ENCODE data around the gene FKBP5. TPM values are rescaled to one million over a fixed set of nuclear protein-coding genes. Genes with fewer than 3 reads are reported as not detected.

FKBP5 gene
- total and polyA plus RNA-seq, 9 of the 15 experiments (the other 6 are each of a cell fraction or from before 2014, with no cell fraction given), result 32.7 to 151 (median 75.0) TPM

DNA sequence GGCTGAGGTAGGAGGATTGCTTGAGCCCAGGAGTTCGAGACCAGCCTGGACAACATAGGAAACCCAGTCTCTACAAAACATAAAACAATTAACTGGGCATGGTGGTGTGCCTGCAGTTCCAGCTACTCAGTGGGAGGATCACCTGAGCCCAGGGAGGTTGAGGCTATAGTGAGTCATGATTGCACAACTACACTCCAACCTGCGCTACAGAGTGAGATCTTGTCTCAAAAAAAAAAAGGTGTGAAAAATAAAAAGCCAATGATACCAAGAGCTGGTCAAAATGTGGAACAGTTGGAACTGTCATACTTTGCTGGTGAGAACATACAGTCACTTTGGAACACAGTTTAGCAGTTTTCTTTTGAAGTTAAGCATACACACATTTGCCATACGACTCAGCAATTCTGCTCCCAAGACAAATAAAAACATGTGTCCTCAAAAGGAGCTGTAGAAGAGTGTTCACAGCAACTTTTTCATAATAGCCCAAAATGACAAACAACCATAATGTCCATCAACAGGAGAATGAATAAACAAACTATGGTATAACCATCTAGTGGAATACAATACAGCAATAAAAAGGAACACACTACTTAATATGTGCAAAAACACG, 21.6 kb upstream of the FKBP5 start (continued):
- TF ChIP-seq ZNF146 (CRISPR knock-in tag; IDR thresholded peaks at IDR 0.05; ENCODE audit: unreplicated experiment) (peak; percentile 57), ZNF668 (CRISPR knock-in tag; IDR thresholded peaks at IDR 0.05) (no peak), CREM (IDR thresholded peaks at IDR 0.05; ENCODE audit: low read depth) (no peak), SMARCA4 (IDR thresholded peaks at IDR 0.05) (peak; percentile 77), TGIF2 (CRISPR knock-in tag; IDR thresholded peaks at IDR 0.05) (no peak), GTF2F1 (IDR thresholded peaks at IDR 0.05; ENCODE audit: low read depth, low read length) (no peak), ZNF551 (CRISPR knock-in tag; IDR thresholded peaks at IDR 0.05) (no peak), POLR3A (IDR thresholded peaks at IDR 0.05; ENCODE audit: borderline replicate concordance, extremely low read depth, insufficient read depth, insufficient read length) (no peak), KHSRP (IDR thresholded peaks at IDR 0.05) (no peak), ZNF77 (CRISPR knock-in tag; IDR thresholded peaks at IDR 0.05) (no peak), ZSCAN29 (IDR thresholded peaks at IDR 0.05) (no peak)
- TF ChIP-seq, protein P1, sequence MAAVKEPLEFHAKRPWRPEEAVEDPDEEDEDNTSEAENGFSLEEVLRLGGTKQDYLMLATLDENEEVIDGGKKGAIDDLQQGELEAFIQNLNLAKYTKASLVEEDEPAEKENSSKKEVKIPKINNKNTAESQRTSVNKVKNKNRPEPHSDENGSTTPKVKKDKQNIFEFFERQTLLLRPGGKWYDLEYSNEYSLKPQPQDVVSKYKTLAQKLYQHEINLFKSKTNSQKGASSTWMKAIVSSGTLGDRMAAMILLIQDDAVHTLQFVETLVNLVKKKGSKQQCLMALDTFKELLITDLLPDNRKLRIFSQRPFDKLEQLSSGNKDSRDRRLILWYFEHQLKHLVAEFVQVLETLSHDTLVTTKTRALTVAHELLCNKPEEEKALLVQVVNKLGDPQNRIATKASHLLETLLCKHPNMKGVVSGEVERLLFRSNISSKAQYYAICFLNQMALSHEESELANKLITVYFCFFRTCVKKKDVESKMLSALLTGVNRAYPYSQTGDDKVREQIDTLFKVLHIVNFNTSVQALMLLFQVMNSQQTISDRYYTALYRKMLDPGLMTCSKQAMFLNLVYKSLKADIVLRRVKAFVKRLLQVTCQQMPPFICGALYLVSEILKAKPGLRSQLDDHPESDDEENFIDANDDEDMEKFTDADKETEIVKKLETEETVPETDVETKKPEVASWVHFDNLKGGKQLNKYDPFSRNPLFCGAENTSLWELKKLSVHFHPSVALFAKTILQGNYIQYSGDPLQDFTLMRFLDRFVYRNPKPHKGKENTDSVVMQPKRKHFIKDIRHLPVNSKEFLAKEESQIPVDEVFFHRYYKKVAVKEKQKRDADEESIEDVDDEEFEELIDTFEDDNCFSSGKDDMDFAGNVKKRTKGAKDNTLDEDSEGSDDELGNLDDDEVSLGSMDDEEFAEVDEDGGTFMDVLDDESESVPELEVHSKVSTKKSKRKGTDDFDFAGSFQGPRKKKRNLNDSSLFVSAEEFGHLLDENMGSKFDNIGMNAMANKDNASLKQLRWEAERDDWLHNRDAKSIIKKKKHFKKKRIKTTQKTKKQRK (IDR thresholded peaks at IDR 0.05; ENCODE audit: borderline replicate concordance, low read depth, low read length), result no peak
